Fibroblast of lung (primary cell): ENCODE results near the gene SPAG7.

ENCODE experiments used
- CTCF ChIP-seq, 2 donors: IDR thresholded peaks in 1 of 2; conservative IDR thresholded peaks in 1 of 2; 1 replicate in 1 of 2; 2 replicates in 1 of 2; pipeline ENCODE4 v1.5.1; 2011 to 2012; ENCODE audit warnings: low read length in 2 of 2, control low read depth in 1 of 2, inconsistent platforms in 1 of 2, low read depth in 1 of 2, mild to moderate bottlenecking in 1 of 2
- EZH2 ChIP-seq: IDR thresholded peaks from 2 replicates; pipeline ENCODE4 v1.5.1; 2012; ENCODE audit warnings: low read length, control low read depth, mild to moderate bottlenecking; ENCODE audit errors: missing control alignments

GRCh38 chr17:4970273-4970672, 2.7 kb upstream of the SPAG7 start:
- no peak for TF ChIP-seq CTCF (conservative IDR thresholded peaks at IDR 0.05 in 1 of 2, IDR thresholded peaks at IDR 0.05 in 1 of 2; ENCODE audit: low read depth in 1 of 2, low read length in 2 of 2)
- no peak for TF ChIP-seq EZH2
